ENCODE data around the gene NFIX. TPM values are rescaled to one million over a fixed set of nuclear protein-coding genes. Genes with fewer than 3 reads are reported as not detected.

The NFIX gene
- total RNA-seq, 4 donors from 2014 or later, result 25.4 to 53.1 (median 29.3) TPM

- in situ Hi-C loops (cut with MboI; ENCODE audit: low pct_ligation_motif_present in 1 of 4, low pct_unique_long_range_greater_than_20kb in 1 of 4, low sequenced_read_pairs in 3 of 4), result no loop called here
- H3K4me3 ChIP-seq, result peak overlapping the region in 1 of 4 donors; percentile 25
- no peaks in the 10 kb centered on the region for H3K27me3 ChIP-seq
- no peaks in the 10 kb centered on the region for H3K36me3 ChIP-seq
- no peak for DNase-seq
- H3K9me3 ChIP-seq, result no peaks in the 10 kb centered on the region
- intact Hi-C loops (cut with DNase I; ENCODE audit: low total_unique reads), result no loop called here
- peak overlapping the region; percentile 79 to 91 (median 89) for H3K27ac ChIP-seq
- TF ChIP-seq CTCF (IDR thresholded peaks at IDR 0.05), result no peak
- TF ChIP-seq POLR2AphosphoS5 (IDR thresholded peaks at IDR 0.05), result no peak
- TF ChIP-seq POLR2A (IDR thresholded peaks at IDR 0.05), result no peak
- no peak for TF ChIP-seq EP300 (IDR thresholded peaks at IDR 0.05; ENCODE audit: low read depth)
- peaks cover 7 to 68% (median 40%) of the 10 kb centered on the region in 4 donors for H3K4me1 ChIP-seq
- 91% methylated on average over 19 of the region's 19 CpGs; no CpG with 5 or more reads in 1 of the 2 donors for WGBS, 2 donors (ENCODE audit: low coverage in 1 of 2)
Measured at GRCh38 chr19:13001166-13001501, 5.9 kb downstream of the NFIX start.

- no peak for DNase-seq
- in situ Hi-C loops (cut with MboI; ENCODE audit: low pct_ligation_motif_present in 1 of 4, low pct_unique_long_range_greater_than_20kb in 1 of 4, low sequenced_read_pairs in 3 of 4) (no loop called here), intact Hi-C loops (cut with DNase I; ENCODE audit: low total_unique reads) (no loop called here)
- peak overlapping the region; percentile 79 to 91 (median 89) for H3K27ac ChIP-seq
- no peaks in the 10 kb centered on the region for H3K9me3 ChIP-seq
- peaks cover 11 to 70% (median 42%) of the 10 kb centered on the region in 4 donors for H3K4me1 ChIP-seq
- WGBS, 2 donors (ENCODE audit: low coverage in 1 of 2), result 58 to 70% methylated on average over 10 to 38 of the region's 41 CpGs
- H3K4me3 ChIP-seq, result peak overlapping the region in 2 of 4 donors; percentile 25 to 34
- TF ChIP-seq POLR2A (IDR thresholded peaks at IDR 0.05), result no peak
- no peak for TF ChIP-seq POLR2AphosphoS5 (IDR thresholded peaks at IDR 0.05)
- no peak for TF ChIP-seq EP300 (IDR thresholded peaks at IDR 0.05; ENCODE audit: low read depth)
- no peak for TF ChIP-seq CTCF (IDR thresholded peaks at IDR 0.05)
- H3K27me3 ChIP-seq, result no peaks in the 10 kb centered on the region
- H3K36me3 ChIP-seq, result no peaks in the 10 kb centered on the region
Measured at GRCh38 chr19:13001502-13002165, 6.4 kb downstream of the NFIX start.

GRCh38 chr19:13002166-13002898 lies 7.1 kb downstream of the NFIX start:
- no peaks in the 10 kb centered on the region for H3K27me3 ChIP-seq
- TF ChIP-seq EP300 (IDR thresholded peaks at IDR 0.05; ENCODE audit: low read depth), result no peak
- peak in 1 of 5 experiments; percentile 13 for TF ChIP-seq CTCF (IDR thresholded peaks at IDR 0.05)
- peak in 1 of 3 donors; percentile 9 for TF ChIP-seq POLR2AphosphoS5 (IDR thresholded peaks at IDR 0.05)
- TF ChIP-seq POLR2A (IDR thresholded peaks at IDR 0.05), result no peak
- intact Hi-C loops (cut with DNase I; ENCODE audit: low total_unique reads), result no loop called here
- 60% methylated on average over 25 of the region's 29 CpGs; no CpG with 5 or more reads in 1 of the 2 donors for WGBS, 2 donors (ENCODE audit: low coverage in 1 of 2)
- H3K36me3 ChIP-seq, result no peaks in the 10 kb centered on the region
- peak; percentile 52 for DNase-seq
- H3K27ac ChIP-seq, result peak overlapping the region; percentile 79 to 91 (median 89)
- no peaks in the 10 kb centered on the region for H3K9me3 ChIP-seq
- in situ Hi-C loops (cut with MboI; ENCODE audit: low pct_ligation_motif_present in 1 of 4, low pct_unique_long_range_greater_than_20kb in 1 of 4, low sequenced_read_pairs in 3 of 4), result no loop called here
- H3K4me1 ChIP-seq, result peaks cover 15 to 70% (median 46%) of the 10 kb centered on the region in 4 donors
- peak overlapping the region in 3 of 4 donors; percentile 8 to 34 (median 25) for H3K4me3 ChIP-seq

- H3K27me3 ChIP-seq, result no peaks in the 10 kb centered on the region
- no peak for DNase-seq
- no peaks in the 10 kb centered on the region for H3K9me3 ChIP-seq
- intact Hi-C loops (cut with DNase I; ENCODE audit: low total_unique reads) (no loop called here), in situ Hi-C loops (cut with MboI; ENCODE audit: low pct_ligation_motif_present in 1 of 4, low pct_unique_long_range_greater_than_20kb in 1 of 4, low sequenced_read_pairs in 3 of 4) (no loop called here)
- H3K36me3 ChIP-seq, result no peaks in the 10 kb centered on the region
- WGBS, 2 donors (ENCODE audit: low coverage in 1 of 2), result 80 to 83% methylated on average over 2 to 15 of the region's 15 CpGs
- H3K27ac ChIP-seq, result peak overlapping the region; percentile 79 to 91 (median 89)
- TF ChIP-seq CTCF (IDR thresholded peaks at IDR 0.05) (no peak), EP300 (IDR thresholded peaks at IDR 0.05; ENCODE audit: low read depth) (no peak), POLR2AphosphoS5 (IDR thresholded peaks at IDR 0.05) (no peak), POLR2A (IDR thresholded peaks at IDR 0.05) (no peak)
- H3K4me3 ChIP-seq, result no peak overlapping the region
- H3K4me1 ChIP-seq, result peaks cover 23 to 70% (median 50%) of the 10 kb centered on the region in 4 donors
Measured at GRCh38 chr19:13003081-13003480, 7.8 kb downstream of the NFIX start.
